GM18519 (cell line): Measurements from ENCODE around the gene TBPL2.
"Not testable (repeated sequence)": the region's sequence is repeated elsewhere in the genome, so short reads cannot be mapped to it uniquely, and the experiment has no call there.

Source experiments
- ATAC-seq: cut with Tn5 transposase; IDR thresholded peaks from one replicate; pipeline ENCODE4 v1.9.1; 2021; ENCODE audit warnings: mild to moderate bottlenecking, moderate library complexity; ENCODE audit not compliant: unreplicated experiment, low FRiP score

Gene TBPL2

GRCh38 chr14:55440385-55440784 lies at the start of gene TBPL2:
TSS of gene TBPL2 (minus strand) at chr14:55440616. CDS start at chr14:55440449, 167 bp downstream.
- ATAC-seq = no peak

DNA sequence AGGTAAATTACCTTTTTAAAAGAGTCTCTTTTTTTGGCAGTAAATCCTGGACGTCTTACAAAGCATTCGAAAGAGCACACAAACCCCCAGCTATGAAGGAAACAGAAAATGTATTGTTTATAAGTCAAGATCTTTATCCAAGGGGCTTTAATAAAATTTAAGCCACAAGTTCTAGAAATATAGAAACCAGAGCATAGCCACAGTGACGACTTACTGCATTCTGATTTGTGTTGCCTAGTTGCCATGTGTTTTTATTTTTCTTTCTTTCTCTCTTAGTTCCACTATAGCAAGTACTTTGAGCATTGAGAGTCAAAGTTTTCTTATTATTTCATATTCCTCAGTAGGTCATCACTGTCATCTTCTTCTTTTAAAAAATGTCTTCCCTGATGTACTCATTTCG lies 47.8 kb upstream of the TBPL2 start:
- no peak for ATAC-seq

GRCh38 chr14:55482936-55483605 lies 42.7 kb upstream of the TBPL2 start:
- ATAC-seq = no peak

- no peak for ATAC-seq
Measured at GRCh38 chr14:55481769-55482168, 41.4 kb upstream of the TBPL2 start.

DNA sequence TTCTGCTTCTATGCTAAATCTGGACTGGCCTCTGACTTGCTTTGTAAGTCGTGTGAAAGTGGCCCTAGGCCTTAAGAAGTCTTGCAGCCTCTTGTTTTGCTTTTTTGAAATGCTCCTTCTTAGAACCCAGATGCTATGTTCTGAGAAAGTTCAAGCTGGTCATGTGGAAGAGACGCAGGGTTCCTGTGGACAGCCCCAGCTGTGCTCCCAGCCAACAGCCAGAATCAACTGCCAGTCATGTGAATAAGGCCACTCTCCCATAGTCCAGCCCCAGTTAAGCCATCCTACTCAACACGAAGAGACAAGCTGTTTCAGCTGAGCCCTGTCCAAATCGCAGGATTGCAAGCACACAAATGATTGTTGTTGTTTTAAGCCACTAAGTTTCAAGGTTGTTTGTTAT lies 37.3 kb upstream of the TBPL2 start:
- ATAC-seq = no peak

- not testable (repeated sequence) for ATAC-seq
Measured at GRCh38 chr14:55476448-55476847, 36.0 kb upstream of the TBPL2 start.

DNA sequence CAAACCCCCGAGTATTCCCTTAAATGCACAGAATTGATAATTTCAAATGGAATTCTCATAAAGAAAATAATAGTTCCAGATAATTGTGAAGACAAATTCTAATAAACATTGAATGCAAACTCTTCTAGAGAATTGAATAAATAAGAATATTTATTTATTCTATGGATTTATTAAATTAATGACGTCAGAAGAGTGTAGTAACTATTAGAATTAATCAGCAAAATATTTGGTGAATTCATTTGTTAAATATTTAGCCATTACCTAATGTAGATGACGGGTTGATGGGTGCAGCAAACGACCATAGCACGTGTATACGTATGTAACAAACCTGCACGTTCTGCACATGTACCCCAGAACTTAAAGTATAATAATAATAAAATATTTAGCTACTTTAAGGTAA lies 33.4 kb upstream of the TBPL2 start:
- no peak for ATAC-seq

DNA sequence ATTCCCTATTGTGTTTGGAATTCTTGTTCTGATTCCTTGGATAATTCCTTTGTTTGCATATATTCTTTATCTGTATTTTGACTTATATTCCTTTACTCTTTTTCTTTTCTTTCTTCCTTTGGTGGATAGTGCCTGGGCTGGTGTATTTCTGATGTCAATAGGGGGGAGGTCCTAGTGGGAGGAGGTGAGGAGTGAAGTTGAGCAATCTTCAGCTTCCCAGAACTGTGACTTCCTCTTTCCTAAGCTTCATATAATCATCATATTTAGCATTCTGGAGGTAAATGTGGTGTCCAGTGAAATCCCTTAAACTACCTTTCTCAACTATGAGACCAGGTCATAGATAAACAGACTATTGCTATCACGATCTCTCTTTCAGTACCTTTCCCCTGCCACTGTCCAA lies 29.6 kb upstream of the TBPL2 start:
- no peak for ATAC-seq

DNA sequence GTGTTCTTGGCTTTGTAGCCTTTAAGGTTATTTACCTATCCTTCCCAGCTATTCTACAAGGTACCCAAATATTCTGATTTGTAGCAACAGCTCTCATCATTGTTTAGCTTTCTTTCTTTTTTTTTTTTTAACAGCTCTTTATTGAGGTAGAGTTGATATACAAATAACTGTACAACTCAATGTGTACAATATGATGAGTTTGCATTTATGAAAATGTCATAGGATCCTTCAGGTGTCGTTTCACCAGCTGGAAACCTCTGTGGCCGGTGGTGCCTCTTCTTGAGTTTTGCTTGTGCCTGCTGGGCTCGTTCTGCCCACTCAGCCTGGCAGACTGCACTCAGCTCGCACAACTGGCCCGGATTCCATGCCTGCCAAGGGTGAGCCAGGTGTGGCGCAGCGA lies 26.9 kb upstream of the TBPL2 start:
- no peak for ATAC-seq

DNA sequence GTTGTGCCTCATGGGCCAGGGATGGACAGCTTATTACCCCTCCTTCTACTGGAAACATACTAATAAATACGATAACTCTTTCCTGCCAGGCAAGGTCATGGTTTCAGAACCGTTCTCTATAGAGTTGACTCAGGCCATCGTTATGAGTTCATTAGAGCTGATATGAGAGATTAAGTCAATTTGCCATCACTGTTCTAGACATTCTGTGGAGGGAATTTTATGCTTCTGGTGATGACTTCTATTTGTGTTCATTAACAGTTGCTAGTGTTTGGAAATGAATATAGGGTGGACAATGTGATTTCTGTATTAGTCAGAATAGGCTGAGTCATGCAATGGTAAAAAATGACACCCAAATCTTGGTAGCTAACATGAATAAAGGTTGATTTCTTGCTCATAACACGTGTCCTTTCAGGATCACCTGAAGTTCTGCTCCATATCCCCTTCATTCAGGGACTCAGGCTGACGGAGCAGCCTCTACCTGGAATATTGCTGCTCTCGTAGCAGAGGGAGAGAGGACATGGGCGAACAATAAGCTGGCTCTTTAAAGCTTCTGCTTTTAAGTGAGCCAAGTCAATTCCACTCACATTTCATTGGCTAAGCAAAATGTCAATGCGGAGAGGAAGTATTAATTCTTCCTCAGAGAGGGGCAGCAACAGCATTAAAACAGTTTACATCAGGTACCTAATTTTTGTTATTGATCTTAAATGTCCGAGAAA lies 18.5 kb upstream of the TBPL2 start:
- peak; percentile 73 for ATAC-seq

DNA sequence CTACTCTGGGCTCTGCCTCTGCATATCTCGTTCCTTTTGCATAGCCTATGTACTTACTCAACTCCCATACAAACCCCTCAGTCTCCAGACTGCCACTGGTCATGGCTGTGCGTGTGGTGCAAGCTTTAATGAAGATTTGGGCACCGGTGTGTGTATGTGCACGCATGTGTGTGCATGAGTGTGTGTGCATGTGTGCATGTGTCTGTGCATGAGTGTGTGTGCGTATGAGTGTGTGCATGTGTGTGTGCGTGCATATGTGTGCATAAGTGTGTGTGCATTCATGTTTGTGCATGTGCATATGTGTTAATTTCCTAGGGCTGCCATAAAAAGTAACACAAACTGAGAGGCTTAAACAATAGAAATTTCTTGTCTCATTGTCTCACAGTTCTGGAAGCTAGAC lies 17.1 kb upstream of the TBPL2 start:
- no peak for ATAC-seq

GRCh38 chr14:55456411-55456810 lies 16.0 kb upstream of the TBPL2 start:
- not testable (repeated sequence) for ATAC-seq

GRCh38 chr14:55454264-55455002 lies 14.0 kb upstream of the TBPL2 start:
- ATAC-seq = no peak

GRCh38 chr14:55451950-55452349 lies 11.5 kb upstream of the TBPL2 start:
- ATAC-seq = no peak

DNA sequence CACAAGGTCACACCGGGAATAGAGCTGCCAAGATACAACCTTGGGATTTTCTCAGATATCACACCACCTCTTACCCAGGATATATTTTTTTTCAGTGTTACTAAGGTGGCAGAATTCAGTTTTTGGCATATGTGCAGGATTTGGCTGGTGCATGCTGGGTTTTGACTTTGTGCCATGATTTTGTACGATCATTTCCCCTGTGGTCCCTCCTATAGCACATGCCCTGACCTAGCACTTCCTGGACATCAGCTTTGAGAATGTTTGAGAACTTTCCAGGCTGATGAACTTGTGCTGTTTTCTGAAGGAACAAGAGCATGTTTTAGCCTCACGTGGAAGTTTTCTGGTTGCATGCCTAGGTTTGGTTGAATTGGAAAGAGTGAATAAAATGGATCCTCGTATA lies 11.0 kb upstream of the TBPL2 start:
- no peak for ATAC-seq

- ATAC-seq = no peak
Measured at GRCh38 chr14:55450987-55451386, 10.6 kb upstream of the TBPL2 start.

DNA sequence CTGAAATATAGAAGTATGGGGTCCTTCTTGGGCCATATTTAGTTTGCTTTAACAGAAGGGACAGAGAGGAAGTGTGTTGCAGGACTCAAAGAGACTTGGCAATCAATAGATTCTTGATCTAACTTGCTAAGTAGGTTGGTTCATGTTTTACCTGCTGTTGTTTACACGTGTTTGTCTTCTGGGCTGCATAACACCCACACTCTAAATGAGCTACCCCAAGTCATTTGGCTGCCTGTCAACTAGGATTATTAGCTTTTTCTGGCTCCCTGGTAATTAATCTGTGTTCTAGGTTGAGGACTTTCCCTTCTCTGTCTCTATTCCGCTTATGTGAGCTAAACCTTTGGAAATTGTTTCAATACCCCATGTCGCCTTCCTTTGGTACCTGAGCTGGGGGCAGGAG lies 10.1 kb upstream of the TBPL2 start:
- ATAC-seq = no peak

DNA sequence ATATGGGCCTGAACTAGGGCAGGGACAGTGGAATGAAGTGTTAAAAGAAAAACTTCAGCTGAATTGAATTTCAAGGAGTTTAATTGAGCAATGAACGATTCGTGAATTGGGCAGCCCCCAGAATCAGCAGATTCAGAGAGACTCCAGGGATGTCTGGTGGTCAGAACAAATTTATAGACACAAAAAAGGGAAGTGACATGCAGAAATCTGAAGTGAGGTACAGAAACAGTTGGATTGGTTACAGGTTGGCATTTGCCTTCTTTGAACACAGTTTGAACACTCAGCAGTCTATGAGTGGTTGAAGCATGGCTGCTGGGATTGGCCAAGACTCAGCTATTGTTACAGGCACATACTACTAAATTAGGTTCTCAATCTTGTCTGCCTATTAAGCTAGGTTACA lies 9.7 kb upstream of the TBPL2 start:
- ATAC-seq = no peak

GRCh38 chr14:55449116-55449515 lies 8.7 kb upstream of the TBPL2 start:
- no peak for ATAC-seq

DNA sequence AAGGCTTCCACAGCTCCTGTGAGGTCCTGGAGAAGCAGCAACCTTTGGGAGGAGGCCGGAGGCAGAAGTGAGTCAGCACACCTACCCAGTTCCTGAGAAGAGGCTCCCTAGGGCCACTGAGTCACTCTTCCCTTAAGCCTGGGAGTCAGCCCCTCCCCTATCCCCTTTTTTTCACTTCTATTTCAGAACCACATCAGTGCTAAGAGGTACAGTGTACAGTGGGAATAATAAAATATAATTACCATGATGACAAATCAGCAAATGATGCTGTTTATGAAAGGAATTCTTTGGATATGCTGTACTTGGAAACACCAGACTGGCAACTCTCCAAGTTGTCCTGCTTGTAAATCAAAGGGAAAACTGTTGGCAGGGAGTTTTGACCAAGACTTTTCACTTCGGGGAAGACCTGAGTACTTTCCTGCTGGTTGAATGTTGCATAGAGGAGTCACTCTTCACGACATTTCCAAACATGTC lies 7.8 kb upstream of the TBPL2 start:
- ATAC-seq = no peak

DNA sequence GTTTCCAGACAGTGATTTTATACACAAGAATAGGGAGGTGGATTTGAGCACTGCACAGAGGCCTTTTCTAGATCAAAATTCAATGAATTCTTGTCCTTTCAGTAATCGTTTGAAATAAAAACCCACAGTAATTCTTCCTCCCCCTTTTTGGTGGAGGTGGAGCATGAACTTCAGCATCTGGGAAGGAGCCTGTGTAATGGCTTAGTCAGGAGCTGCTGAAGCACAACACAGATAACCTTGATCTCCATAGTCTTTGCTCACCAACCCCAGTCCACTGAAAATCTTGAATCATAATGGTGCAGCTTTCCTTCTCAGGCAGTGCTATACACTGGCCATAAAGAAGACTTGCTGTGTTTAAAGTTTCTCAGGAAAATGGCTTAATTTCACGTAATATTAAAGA lies 6.4 kb upstream of the TBPL2 start:
- ATAC-seq = no peak
